Measurements from ENCODE around the gene TNFSF4. TPM values are rescaled to one million over a fixed set of nuclear protein-coding genes. Genes with fewer than 3 reads are reported as not detected.

Gene TNFSF4
- total and polyA plus RNA-seq, 12 donors = 0.79 to 3.6 (median 1.6) TPM

GRCh38 chr1:173224949-173225348, 17.8 kb upstream of the TNFSF4 start:
- Histone ChIP-seq H3K27me3 (no peaks in the 10 kb centered on the region), H3K9me3 (replicated peaks in 1 of 3) (no peaks in the 10 kb centered on the region), H3K36me3 (replicated peaks in 1 of 2) (no peaks in the 10 kb centered on the region), H3K27ac (no peak overlapping the region), H3K4me3 (no peak overlapping the region), H3K4me1 (replicated peaks in 1 of 2) (no peaks in the 10 kb centered on the region)
- TF ChIP-seq POLR2A (IDR thresholded peaks at IDR 0.05) = no peak
- TF ChIP-seq CTCF (IDR thresholded peaks at IDR 0.05) = no peak
- no peak for DNase-seq
- intact Hi-C loops (cut with DNase I) = no loop called here

DNA sequence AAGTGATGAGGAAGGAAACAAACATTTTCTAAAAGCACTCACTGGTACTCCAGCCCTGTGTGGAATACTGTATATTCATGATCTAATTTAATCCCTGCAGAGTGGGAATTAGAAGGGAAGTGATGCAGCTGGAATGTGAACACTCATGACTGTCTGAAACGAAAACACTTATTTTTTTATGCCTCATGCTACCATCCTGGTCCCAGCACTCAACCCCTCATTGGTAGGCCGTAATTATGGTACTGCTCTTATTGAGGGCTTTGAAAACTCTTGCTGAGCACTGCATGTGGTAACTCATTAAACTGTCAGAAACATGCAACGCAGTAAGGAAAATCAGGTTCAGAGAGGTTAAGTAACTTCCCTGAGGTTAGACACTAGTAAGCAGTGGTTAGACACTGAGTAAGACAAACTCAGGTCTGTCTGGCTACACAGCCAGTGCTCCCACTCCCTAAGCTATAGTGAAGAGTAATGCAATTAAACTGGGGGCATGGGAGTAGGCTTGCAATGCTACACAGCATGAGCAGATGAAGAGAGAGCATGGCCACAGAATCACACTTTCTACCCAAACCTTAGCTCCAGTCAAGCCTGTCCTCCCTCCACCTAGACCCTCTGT, 17.3 kb upstream of the TNFSF4 start:
- intact Hi-C loops (cut with DNase I) = no loop called here
- no peaks in the 10 kb centered on the region for H3K36me3 ChIP-seq (replicated peaks in 1 of 2)
- H3K4me3 ChIP-seq = no peak overlapping the region
- DNase-seq = no peak
- H3K27ac ChIP-seq = no peak overlapping the region
- H3K9me3 ChIP-seq (replicated peaks in 1 of 3) = no peaks in the 10 kb centered on the region
- H3K27me3 ChIP-seq = no peaks in the 10 kb centered on the region
- TF ChIP-seq CTCF (IDR thresholded peaks at IDR 0.05) (no peak), POLR2A (IDR thresholded peaks at IDR 0.05) (no peak)
- 83 to 86% (median 84%) methylated on average over 3 of the region's 3 CpGs for WGBS, 4 donors
- H3K4me1 ChIP-seq (replicated peaks in 1 of 2) = no peaks in the 10 kb centered on the region

GRCh38 chr1:173223031-173223380, 15.9 kb upstream of the TNFSF4 start:
- Histone ChIP-seq H3K27me3 (no peaks in the 10 kb centered on the region), H3K27ac (no peak overlapping the region), H3K4me3 (no peak overlapping the region), H3K9me3 (replicated peaks in 1 of 3) (no peaks in the 10 kb centered on the region), H3K4me1 (replicated peaks in 1 of 2) (no peaks in the 10 kb centered on the region), H3K36me3 (replicated peaks in 1 of 2) (no peaks in the 10 kb centered on the region)
- TF ChIP-seq CTCF (IDR thresholded peaks at IDR 0.05) = no peak
- no peak for TF ChIP-seq POLR2A (IDR thresholded peaks at IDR 0.05)
- no peak for DNase-seq
- intact Hi-C loops (cut with DNase I) = no loop called here

GRCh38 chr1:173222149-173223030, 15.3 kb upstream of the TNFSF4 start:
- 73 to 76% (median 75%) methylated on average over 3 of the region's 3 CpGs for WGBS, 4 donors
- TF ChIP-seq POLR2A (IDR thresholded peaks at IDR 0.05) (no peak), CTCF (IDR thresholded peaks at IDR 0.05) (no peak)
- no peaks in the 10 kb centered on the region for H3K36me3 ChIP-seq (replicated peaks in 1 of 2)

More at GRCh38 chr1:173222149-173223030, 15.3 kb upstream of the TNFSF4 start:
- Histone ChIP-seq H3K4me3 (no peak overlapping the region), H3K27me3 (no peaks in the 10 kb centered on the region), H3K4me1 (replicated peaks in 1 of 2) (no peaks in the 10 kb centered on the region), H3K27ac (no peak overlapping the region), H3K9me3 (replicated peaks in 1 of 3) (no peaks in the 10 kb centered on the region)
- intact Hi-C loops (cut with DNase I) = no loop called here
- DNase-seq = no peak
